Peyer's patch (tissue), 4 donors: Measurements from ENCODE around the gene ITGA8. TPM values are rescaled to one million over a fixed set of nuclear protein-coding genes. Genes with fewer than 3 reads are reported as not detected.

ENCODE experiments used
- DNase-seq, 3 donors: peaks; one replicate each; pipeline ENCODE4 v3.0.0-alpha.2; 2017 to 2019
- H3K27ac ChIP-seq, 4 donors: fragments of 200-600 bp; sonication (generic); one replicate each; pipeline ENCODE4 v1.5.1; 2016 to 2019
- H3K27me3 ChIP-seq, 2 donors: fragments of 200-600 bp; sonication (generic); one replicate each; pipeline ENCODE4 v1.5.1; 2019
- H3K36me3 ChIP-seq, 3 donors: fragments of 200-600 bp; sonication (generic); one replicate each; pipeline ENCODE4 v1.5.1; 2016 to 2019
- H3K4me1 ChIP-seq, 4 donors: fragments of 200-600 bp; sonication (generic); one replicate each; pipeline ENCODE4 v1.5.1; 2016 to 2019
- H3K4me3 ChIP-seq, 4 donors: fragments of 200-600 bp; sonication (generic); 1 replicate in 3 of 4; 2 replicates in 1 of 4; pipeline ENCODE4 v1.5.1; 2016 to 2019; ENCODE audit warnings: mild to moderate bottlenecking in 1 of 4
- H3K9me3 ChIP-seq, 4 donors: fragments of 200-600 bp; sonication (generic); one replicate each; pipeline ENCODE4 v1.5.1; 2016 to 2019; ENCODE audit warnings: mild to moderate bottlenecking in 1 of 4
- CTCF ChIP-seq, 6 experiments: fragments of 450-650 bp in 4 of 6; fragments of 200-600 bp in 2 of 6; sonication (generic) in 1 of 6; IDR thresholded peaks; one replicate each; pipeline ENCODE4 v1.5.1; 2017 to 2019; ENCODE audit warnings: antibody characterized with exemption in 6 of 6, mild to moderate bottlenecking in 3 of 6, moderate library complexity in 1 of 6
- POLR2A ChIP-seq, 2 donors: fragments of 450-650 bp; IDR thresholded peaks; one replicate each; pipeline ENCODE4 v1.5.1; 2017; ENCODE audit warnings: antibody characterized with exemption in 2 of 2, mild to moderate bottlenecking in 2 of 2, moderate library complexity in 2 of 2
- total RNA-seq, 4 donors: library from RNA; depleted of rRNA; stranded (reverse); fragments of >200 nt; gene quantifications; one replicate each; pipeline ENCODE4 v1.1.0, GENCODE V29; 2016

ITGA8 gene
- total RNA-seq, 4 donors from 2014 or later: 2.4 to 13.2 (median 3.9) TPM

- Histone ChIP-seq H3K9me3 (no peaks in the 10 kb centered on the region), H3K4me3 (no peak overlapping the region), H3K27ac (no peak overlapping the region), H3K4me1 (no peaks in the 10 kb centered on the region), H3K27me3 (no peaks in the 10 kb centered on the region), H3K36me3 (no peaks in the 10 kb centered on the region)
- DNase-seq: no peak
- TF ChIP-seq POLR2A (IDR thresholded peaks at IDR 0.05): no peak
- TF ChIP-seq CTCF (IDR thresholded peaks at IDR 0.05): no peak
Measured at GRCh38 chr10:15758618-15759017, 38.9 kb upstream of the ITGA8 start.

DNA sequence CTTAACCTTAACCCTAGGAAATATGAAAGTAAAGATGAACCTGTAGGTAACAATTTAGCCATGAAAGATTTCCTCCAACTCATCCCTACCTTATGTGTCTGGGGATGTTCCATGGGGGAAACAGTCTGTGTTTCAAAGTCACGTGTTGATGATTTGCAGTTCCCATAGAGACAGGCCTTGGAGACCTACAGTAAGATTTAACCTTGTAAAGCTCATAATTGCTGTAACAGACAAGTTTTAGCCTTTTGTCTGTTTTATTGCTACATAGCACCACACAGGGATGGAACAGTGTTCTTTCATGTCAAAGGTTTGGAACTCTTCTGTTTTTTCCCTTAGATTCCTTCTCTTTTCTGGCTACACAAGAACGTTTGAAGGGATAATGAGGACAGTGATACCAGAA is 35.2 kb upstream of the ITGA8 start:
- no peaks in the 10 kb centered on the region for H3K27me3 ChIP-seq
- no peak for TF ChIP-seq CTCF (IDR thresholded peaks at IDR 0.05)
- TF ChIP-seq POLR2A (IDR thresholded peaks at IDR 0.05): no peak
- no peaks in the 10 kb centered on the region for H3K4me1 ChIP-seq
- H3K27ac ChIP-seq: no peak overlapping the region
- no peak for DNase-seq
- no peak overlapping the region for H3K4me3 ChIP-seq
- H3K36me3 ChIP-seq: no peaks in the 10 kb centered on the region
- H3K9me3 ChIP-seq: no peaks in the 10 kb centered on the region

GRCh38 chr10:15751046-15751445 is 31.3 kb upstream of the ITGA8 start:
- Histone ChIP-seq H3K27me3 (no peaks in the 10 kb centered on the region), H3K9me3 (no peaks in the 10 kb centered on the region), H3K4me1 (no peaks in the 10 kb centered on the region), H3K4me3 (no peak overlapping the region), H3K27ac (no peak overlapping the region), H3K36me3 (no peaks in the 10 kb centered on the region)
- no peak for DNase-seq
- TF ChIP-seq CTCF (IDR thresholded peaks at IDR 0.05) (no peak), POLR2A (IDR thresholded peaks at IDR 0.05) (no peak)

DNA sequence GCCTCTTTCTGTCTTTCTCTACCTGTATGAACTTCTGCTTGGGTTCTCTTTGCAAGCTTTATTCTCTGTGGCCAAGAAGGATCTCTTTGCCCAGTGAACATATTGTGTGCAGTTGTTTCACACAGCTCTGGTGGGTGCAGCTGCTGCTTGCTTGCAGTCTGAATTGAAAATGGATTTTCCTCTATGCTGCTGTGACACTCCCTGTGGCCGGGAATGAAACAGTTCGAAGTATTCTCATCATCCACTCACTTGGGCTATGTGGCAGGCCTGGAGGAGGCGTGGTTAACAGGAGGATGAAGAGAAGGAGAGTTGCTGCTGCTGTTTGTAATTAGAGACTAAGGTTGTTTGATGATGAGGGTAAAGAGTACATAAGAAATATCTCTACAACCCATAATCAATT is 28.4 kb upstream of the ITGA8 start:
- Histone ChIP-seq H3K4me1 (no peaks in the 10 kb centered on the region), H3K27ac (no peak overlapping the region), H3K27me3 (no peaks in the 10 kb centered on the region), H3K4me3 (no peak overlapping the region), H3K36me3 (no peaks in the 10 kb centered on the region), H3K9me3 (no peaks in the 10 kb centered on the region)
- DNase-seq: no peak
- TF ChIP-seq POLR2A (IDR thresholded peaks at IDR 0.05) (no peak), CTCF (IDR thresholded peaks at IDR 0.05) (no peak)

DNA sequence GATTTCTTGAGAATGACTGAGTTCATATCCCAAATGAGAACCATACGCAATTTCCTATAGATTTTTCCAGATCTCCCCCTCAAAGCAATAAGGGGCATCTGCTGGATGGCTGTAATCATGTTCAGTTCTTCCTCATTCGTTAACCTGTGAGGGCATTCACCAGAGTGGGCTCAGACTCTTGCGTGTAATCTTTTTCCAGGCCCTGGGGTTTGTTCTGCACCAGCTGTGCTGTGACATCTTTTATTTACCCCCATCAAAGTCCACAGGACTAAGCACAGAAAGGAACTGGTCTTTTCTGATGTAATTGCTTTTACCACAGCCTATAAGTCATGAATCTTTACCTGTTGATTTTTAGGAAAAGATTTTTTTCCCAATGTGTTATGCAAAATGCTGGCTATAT is 27.9 kb upstream of the ITGA8 start:
- H3K36me3 ChIP-seq: no peaks in the 10 kb centered on the region
- no peaks in the 10 kb centered on the region for H3K27me3 ChIP-seq
- H3K4me1 ChIP-seq: no peaks in the 10 kb centered on the region
- H3K9me3 ChIP-seq: no peaks in the 10 kb centered on the region
- DNase-seq: no peak
- H3K27ac ChIP-seq: no peak overlapping the region
- TF ChIP-seq CTCF (IDR thresholded peaks at IDR 0.05) (no peak), POLR2A (IDR thresholded peaks at IDR 0.05) (no peak)
- no peak overlapping the region for H3K4me3 ChIP-seq

DNA sequence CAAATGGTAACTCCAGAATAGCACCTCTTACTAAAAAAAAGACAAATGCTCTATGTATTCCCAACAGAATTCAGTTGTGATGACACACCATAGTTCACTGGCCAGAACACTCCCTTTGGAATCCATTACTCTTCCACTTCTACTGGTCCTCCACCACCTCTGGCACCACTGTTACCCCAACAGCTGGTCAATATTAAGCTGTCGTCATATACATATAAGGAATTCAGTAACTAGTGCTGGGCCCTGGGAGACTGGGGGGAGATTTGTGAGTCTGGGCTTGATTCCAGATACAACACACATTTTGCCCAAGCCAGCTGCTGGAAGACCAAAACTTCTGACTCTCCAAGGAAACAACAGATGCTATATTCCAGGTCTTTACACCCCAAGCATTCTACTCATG is 26.0 kb upstream of the ITGA8 start:
- Histone ChIP-seq H3K27ac (no peak overlapping the region), H3K9me3 (no peaks in the 10 kb centered on the region), H3K36me3 (no peaks in the 10 kb centered on the region), H3K4me3 (no peak overlapping the region), H3K27me3 (no peaks in the 10 kb centered on the region), H3K4me1 (no peaks in the 10 kb centered on the region)
- no peak for DNase-seq
- no peak for TF ChIP-seq POLR2A (IDR thresholded peaks at IDR 0.05)
- no peak for TF ChIP-seq CTCF (IDR thresholded peaks at IDR 0.05)
